Stimulated activated CD4-positive, alpha-beta T cell treated with anti-CD3 and anti-CD28 coated beads, Interleukin-15, amount 100 ng/mL, for 24 hours (primary cell): ENCODE data around the gene BRD4.
"Not testable (repeated sequence)": the region's sequence is repeated elsewhere in the genome, so short reads cannot be mapped to it uniquely, and the experiment has no call there.

ENCODE experiments used
- DNase-seq: peaks from one replicate; pipeline ENCODE4 v3.0.0-alpha.2; 2020

Gene BRD4

GRCh38 chr19:15332311-15332996 lies at the start of gene BRD4:
Gene BRD4 (minus strand): TSS chr19:15332539. CDS start chr19:15273099, 59,440 bp downstream.
- DNase-seq: peak; percentile 82

GRCh38 chr19:15381864-15382263 lies 49.5 kb upstream of the BRD4 start:
- no peak for DNase-seq

DNA sequence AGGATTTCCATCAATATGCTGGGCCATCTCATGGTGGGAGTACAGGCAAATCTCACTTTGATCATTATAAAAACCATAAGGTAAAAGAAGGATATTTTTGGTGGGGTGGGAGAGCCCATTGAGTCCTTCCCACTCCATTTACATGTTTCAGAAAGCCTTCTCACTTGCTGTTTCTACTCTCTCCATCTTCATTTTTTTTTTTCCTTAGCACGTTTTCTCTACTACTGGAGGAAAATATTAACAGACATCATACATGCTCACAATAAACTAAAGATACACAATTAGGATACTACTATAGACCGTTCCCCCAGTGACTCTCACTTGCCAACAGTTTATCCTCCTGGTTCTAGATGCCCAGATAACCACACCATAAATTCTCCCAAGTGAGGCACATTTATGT lies 49.1 kb upstream of the BRD4 start:
- DNase-seq: no peak

- DNase-seq: peak; percentile 62
These were observed 47.8 kb upstream of the BRD4 start for GRCh38 chr19:15379999-15380647.

GRCh38 chr19:15379083-15379998 lies 47.0 kb upstream of the BRD4 start, which contains the start of gene AKAP8:
Gene AKAP8 (minus strand): TSS chr19:15379787. CDS start chr19:15379731, 56 bp downstream.
- peak; percentile 98 for DNase-seq

- peak; percentile 71 for DNase-seq
These were observed 46.3 kb upstream of the BRD4 start for GRCh38 chr19:15378534-15379082.

DNA sequence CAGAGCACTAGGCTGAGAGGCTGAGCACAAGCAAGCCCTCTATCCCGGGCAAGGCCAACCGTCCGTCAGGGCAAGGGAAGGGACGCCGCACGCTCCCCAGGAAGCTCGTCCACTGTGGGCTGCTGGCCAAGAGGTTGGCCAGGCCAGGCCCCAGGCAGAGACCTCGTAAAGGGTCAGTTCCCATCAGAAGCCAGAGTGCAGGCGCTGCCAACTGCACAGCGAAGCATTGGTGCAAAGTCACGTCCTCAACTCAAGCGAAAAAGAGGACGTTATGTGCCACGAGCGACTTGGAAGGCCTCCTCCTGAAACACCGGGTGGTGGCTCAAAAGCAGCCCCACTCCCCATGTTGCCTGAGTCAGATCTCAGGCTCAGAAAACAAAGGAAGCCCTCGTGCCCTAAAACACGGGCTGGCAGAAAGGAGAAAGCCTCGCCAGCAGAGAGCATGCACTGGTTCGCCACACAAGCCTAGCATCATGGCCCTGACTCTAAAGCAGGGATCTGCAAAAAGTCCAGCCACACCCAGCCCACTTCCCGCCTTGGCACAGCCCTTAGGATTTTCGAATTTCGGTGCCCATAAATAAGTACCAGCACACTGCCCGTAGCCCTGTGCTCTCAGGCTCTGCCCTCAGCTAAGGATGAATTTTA lies 42.6 kb upstream of the BRD4 start:
- DNase-seq: no peak

DNA sequence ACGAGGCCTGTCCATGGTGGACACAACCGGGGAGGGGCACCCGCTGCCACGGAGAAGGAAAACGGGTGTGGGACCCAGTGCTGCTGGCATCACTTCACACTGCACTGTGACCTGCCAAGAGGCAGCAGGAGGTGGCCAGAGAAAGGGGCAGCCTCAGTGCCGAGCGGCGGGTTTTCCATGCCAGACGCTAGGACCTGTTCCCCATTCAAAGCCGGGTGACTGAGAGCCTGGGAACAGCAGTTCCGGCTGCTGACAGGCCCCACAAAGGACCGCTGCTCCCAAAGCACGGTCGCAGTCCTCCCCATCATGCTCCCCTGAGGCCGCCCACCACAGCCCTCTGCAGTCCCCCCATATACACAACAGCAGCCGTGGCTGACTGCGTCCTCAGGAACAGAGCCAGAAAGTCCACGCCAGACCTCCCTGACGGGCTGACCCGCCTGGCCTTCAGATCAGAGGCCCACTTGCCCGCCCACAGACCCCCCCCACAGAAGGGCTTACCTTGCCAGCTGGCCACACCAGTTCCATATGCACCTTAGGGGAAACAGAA lies 41.8 kb upstream of the BRD4 start:
- DNase-seq: no peak

DNA sequence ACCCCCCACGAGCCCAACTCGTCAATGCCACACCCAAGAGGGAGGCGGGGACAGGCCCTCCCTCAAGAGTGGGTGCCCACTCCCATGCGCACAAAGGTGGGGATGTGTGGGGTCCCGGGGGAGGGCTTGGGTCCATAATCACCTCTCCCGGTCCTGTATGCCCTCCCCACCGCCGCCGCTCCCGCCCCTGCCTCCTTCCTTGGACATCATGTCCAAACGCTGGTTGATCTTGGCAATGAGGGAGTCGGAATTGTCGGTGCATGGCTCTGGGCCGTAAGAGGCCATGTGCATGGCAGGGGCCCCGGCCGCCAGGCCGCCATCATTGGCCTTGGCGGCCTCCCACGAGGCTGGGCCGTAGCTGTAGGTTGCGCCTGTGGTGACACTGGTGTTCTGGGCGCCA lies 41.3 kb upstream of the BRD4 start:
- DNase-seq: no peak

GRCh38 chr19:15372891-15373301 lies 40.6 kb upstream of the BRD4 start:
- no peak for DNase-seq

DNA sequence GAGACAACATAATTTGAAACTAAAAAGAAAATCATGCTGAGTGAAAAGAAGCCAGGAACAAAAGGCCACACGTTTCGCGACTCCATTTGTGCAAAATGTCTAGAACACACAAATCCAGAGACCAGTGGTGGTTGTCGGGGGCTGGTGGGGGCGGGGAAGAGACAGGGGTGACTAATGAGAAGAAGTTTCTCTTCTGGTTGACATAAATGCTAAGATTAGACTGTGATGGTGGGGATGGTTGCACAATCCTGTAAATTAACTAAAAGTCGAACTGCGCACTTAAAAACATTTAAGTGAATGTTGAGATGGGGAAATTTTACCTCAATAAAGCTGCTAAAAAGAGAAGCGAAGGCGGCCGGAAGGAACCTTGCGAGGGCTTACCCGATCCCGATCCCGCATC lies 40.1 kb upstream of the BRD4 start:
- DNase-seq: peak; percentile 27

DNA sequence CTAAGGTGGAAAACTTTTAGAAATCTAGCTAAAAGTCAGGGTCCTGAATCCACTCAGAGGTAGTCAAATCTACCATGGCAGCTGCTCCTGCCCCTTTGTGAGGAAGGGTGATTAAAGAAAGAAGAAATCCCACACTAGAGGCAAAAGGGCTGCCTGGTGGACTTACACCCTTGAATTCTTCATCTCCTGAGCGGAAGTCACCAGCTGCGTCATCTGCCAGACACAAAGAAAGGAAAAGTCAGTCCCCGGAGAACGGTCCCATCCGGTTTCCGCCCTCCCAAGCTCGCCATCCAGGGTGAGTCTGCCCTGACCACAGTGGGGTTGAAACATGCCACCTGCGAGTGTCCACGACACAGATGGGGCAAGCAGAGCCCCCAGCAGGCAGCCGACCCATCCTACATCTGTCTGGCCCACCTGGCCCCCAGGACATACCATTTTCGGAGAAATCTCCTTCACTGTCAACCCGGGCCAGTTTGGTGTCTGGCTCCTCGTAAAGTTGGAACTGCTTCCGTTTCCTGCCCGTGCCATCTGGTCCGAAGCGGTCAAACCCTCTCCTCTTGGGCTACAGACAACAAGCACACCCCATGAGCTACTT lies 39.5 kb upstream of the BRD4 start:
- DNase-seq: no peak

GRCh38 chr19:15371119-15371518 lies 38.8 kb upstream of the BRD4 start:
- no peak for DNase-seq

GRCh38 chr19:15369594-15369891 lies 37.2 kb upstream of the BRD4 start:
- no peak for DNase-seq

DNA sequence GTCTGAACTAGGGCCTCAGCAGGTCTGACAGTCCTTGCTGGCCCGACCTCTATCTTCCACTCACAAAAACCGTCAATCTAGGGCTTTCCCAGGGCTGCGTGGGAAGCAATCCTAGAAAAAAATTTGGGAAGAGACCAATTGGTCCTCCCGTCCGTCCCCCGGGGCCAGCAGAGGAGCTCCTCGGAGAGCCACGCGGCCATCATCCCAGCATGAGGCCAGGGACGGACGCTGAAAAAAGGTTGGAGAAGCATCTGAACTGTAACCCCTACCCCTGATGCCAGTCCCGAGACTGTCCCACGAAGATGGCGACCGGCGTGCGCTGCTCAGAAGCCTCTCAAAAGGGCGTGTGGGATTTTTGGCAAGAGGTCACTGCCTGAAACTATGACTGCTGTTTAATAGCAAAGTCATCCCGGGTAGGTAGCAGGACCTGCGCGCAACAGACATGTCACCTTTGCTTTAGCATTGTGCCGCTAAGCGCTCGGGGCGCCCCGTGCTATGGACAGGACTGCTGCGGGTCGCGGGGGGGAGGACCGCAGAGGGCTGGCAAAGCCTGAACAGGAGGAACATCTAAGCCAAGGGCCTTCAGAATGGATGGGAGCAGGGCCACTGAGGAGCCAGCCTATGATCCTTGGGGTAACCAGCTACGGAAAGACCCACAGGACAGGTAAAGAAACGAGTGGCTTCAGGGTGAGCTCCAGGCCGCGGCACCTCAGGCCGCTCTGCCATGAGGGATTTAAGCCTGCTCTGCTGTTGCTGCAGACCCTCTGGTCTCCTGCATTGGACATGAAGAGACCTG lies 36.7 kb upstream of the BRD4 start:
- DNase-seq: no peak

DNA sequence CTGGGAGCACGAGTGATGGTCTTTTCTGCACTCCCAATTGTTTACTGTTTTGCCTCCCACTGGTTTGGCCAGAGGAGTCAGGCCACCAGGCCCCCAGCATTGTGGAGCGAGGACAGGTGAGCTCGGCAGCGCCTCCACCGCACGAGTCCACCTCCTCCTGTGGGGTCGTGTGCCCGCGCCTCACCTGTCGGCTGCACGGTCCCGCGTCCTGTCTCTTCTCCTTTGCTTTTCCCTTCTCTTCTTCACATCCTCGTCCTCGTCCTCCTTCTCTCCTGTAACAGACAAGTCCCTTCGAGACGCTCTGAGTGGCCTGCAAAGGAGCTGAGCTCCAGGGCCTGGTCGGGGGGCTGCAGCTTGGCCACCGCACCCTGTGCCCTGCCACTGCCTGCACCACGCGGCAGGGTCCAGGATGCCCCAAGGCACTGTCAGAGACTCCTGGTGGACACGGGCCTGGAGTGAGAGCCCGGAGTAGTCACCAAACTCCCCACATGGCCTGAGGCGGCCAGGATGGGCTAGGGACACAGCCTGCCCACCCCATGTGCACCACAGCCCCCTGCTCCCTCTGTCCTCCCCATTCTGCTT lies 35.8 kb upstream of the BRD4 start:
- DNase-seq: no peak

GRCh38 chr19:15367439-15367838 lies 35.1 kb upstream of the BRD4 start:
- no peak for DNase-seq

- DNase-seq: no peak
These were observed 32.9 kb upstream of the BRD4 start for GRCh38 chr19:15365264-15365663.

DNA sequence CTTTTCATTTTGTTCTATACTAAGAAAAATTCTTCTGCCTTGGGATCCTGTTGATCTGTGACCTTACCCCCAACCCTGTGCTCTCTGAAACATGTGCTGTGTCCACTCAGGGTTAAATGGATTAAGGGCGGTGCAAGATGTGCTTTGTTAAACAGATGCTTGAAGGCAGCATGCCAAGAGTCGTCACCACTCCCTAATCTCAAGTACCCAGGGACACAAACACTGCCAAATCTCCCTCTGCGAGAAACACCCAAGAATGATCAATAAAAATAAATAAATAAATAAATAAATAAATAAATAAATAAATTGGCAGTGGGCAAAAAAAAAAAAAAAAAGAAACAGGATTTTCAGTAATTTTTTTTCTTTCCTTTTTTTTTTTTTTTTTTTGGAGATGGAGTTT lies 31.5 kb upstream of the BRD4 start:
- not testable (repeated sequence) for DNase-seq

DNA sequence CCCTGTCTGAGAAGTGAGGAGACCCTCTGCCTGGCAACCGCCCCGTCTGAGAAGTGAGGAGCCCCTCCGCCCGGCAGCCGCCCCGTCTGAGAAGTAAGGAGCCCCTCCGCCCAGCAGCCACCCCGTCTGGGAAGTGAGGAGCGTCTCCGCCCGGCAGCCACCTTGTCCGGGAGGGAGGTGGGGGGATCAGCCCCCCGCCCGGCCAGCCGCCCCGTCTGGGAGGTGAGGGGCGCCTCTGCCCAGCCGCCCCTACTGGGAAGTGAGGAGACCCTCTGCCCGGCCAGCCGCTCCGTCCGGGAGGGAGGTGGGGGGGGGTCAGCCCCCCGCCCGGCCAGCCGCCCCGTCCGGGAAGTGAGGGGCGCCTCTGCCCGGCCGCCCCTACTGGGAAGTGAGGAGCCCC lies 30.7 kb upstream of the BRD4 start:
- not testable (repeated sequence) for DNase-seq

DNA sequence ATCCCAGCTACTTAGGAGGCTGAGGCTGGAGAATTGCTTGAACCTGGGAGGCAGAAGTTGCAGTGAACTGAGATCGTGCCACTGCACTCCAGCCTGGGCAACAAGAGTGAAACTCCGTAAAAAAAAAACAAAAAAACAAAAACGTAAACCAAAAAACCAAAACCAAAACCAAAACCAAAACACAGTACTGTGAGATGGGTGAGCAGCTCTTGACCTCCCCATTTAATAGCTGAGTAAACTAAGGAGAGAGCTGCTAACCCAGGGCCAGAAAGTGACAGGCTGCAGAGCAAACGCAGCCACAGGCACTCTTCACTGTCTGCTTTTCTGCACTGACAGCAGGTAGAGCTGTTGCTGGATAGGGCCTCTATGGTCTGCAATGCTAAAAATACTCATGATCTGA lies 27.7 kb upstream of the BRD4 start:
- DNase-seq: not testable (repeated sequence)
